ENCODE measurements around the gene NEK1. TPM values are rescaled to one million over a fixed set of nuclear protein-coding genes. Genes with fewer than 3 reads are reported as not detected.
"Not testable (repeated sequence)": the region's sequence is repeated elsewhere in the genome, so short reads cannot be mapped to it uniquely, and the experiment has no call there.

The NEK1 gene
- total RNA-seq, 1 experiment from 2014 or later, result 6.0 TPM

GRCh38 chr4:169566021-169566818, 46.2 kb downstream of the NEK1 start:
- no peaks in the 10 kb centered on the region for H3K4me1 Mint-ChIP-seq (ENCODE audit: low read depth, unreplicated experiment)

GRCh38 chr4:169565606-169566005, 46.8 kb downstream of the NEK1 start:
- H3K4me1 Mint-ChIP-seq (ENCODE audit: low read depth, unreplicated experiment), result no peaks in the 10 kb centered on the region
- TF ChIP-seq CTCF (IDR thresholded peaks at IDR 0.05; ENCODE audit: unreplicated experiment), result no peak

More at GRCh38 chr4:169566021-169566818, 46.2 kb downstream of the NEK1 start:
- DNase-seq, result peak; percentile 25
- no TSS peak for BruUV-seq (replicated peaks)
- H3K36me3 Mint-ChIP-seq (ENCODE audit: insufficient read depth, unreplicated experiment), result peaks cover 4% of the 10 kb centered on the region
- H3K27me3 Mint-ChIP-seq (ENCODE audit: unreplicated experiment), result no peaks in the 10 kb centered on the region
- intact Hi-C loops (cut with micrococcal nuclease; ENCODE audit: unreplicated experiment), result loop anchor here (5.0 kb wide), 2 partner anchors 481 to 644 kb away; no protein-coding TSS in a partner anchor
- CTCF ChIA-PET, result no interaction called here
- no peak overlapping the region for H3K4me3 Mint-ChIP-seq (ENCODE audit: low read depth, unreplicated experiment)
- no peaks in the 10 kb centered on the region for H3K9me3 Mint-ChIP-seq (ENCODE audit: low read depth, unreplicated experiment)
- peak; percentile 23 for TF ChIP-seq CTCF (IDR thresholded peaks at IDR 0.05; ENCODE audit: unreplicated experiment)
- no peak overlapping the region for H3K27ac Mint-ChIP-seq (ENCODE audit: unreplicated experiment)

GRCh38 chr4:169557061-169557636, 55.2 kb downstream of the NEK1 start:
- no peak for TF ChIP-seq CTCF (IDR thresholded peaks at IDR 0.05; ENCODE audit: unreplicated experiment)
- Mint-ChIP-seq H3K4me1 (ENCODE audit: low read depth, unreplicated experiment) (peaks cover 13% of the 10 kb centered on the region), H3K36me3 (ENCODE audit: insufficient read depth, unreplicated experiment) (no peaks in the 10 kb centered on the region), H3K27me3 (ENCODE audit: unreplicated experiment) (peaks cover 9% of the 10 kb centered on the region), H3K27ac (ENCODE audit: unreplicated experiment) (no peak overlapping the region), H3K9me3 (ENCODE audit: low read depth, unreplicated experiment) (no peaks in the 10 kb centered on the region), H3K4me3 (ENCODE audit: low read depth, unreplicated experiment) (no peak overlapping the region)
- CTCF ChIA-PET, result no interaction called here
- intact Hi-C loops (cut with micrococcal nuclease; ENCODE audit: unreplicated experiment), result no loop called here
- DNase-seq, result no peak
- no TSS peak for BruUV-seq (replicated peaks)

More at GRCh38 chr4:169565606-169566005, 46.8 kb downstream of the NEK1 start:
- intact Hi-C loops (cut with micrococcal nuclease; ENCODE audit: unreplicated experiment), result loop anchor here (5.0 kb wide), 2 partner anchors 482 to 643 kb away; no protein-coding TSS in a partner anchor
- Mint-ChIP-seq H3K27ac (ENCODE audit: unreplicated experiment) (no peak overlapping the region), H3K36me3 (ENCODE audit: insufficient read depth, unreplicated experiment) (peaks cover 4% of the 10 kb centered on the region), H3K27me3 (ENCODE audit: unreplicated experiment) (peaks cover 3% of the 10 kb centered on the region), H3K9me3 (ENCODE audit: low read depth, unreplicated experiment) (no peaks in the 10 kb centered on the region), H3K4me3 (ENCODE audit: low read depth, unreplicated experiment) (no peak overlapping the region)
- no peak for DNase-seq
- CTCF ChIA-PET, result no interaction called here
- no TSS peak for BruUV-seq (replicated peaks)

- H3K27ac Mint-ChIP-seq (ENCODE audit: unreplicated experiment); H3K36me3 Mint-ChIP-seq (ENCODE audit: insufficient read depth, unreplicated experiment); H3K27me3 Mint-ChIP-seq (ENCODE audit: unreplicated experiment); BruUV-seq (replicated peaks); H3K9me3 Mint-ChIP-seq (ENCODE audit: low read depth, unreplicated experiment); H3K4me3 Mint-ChIP-seq (ENCODE audit: low read depth, unreplicated experiment); DNase-seq; H3K4me1 Mint-ChIP-seq (ENCODE audit: low read depth, unreplicated experiment); intact Hi-C loops (cut with micrococcal nuclease; ENCODE audit: unreplicated experiment); CTCF ChIA-PET: not testable (repeated sequence)
Measured at GRCh38 chr4:169546548-169546947, 65.8 kb downstream of the NEK1 start.

- TF ChIP-seq CTCF (IDR thresholded peaks at IDR 0.05; ENCODE audit: unreplicated experiment), result no peak
- Mint-ChIP-seq H3K27ac (ENCODE audit: unreplicated experiment) (no peak overlapping the region), H3K9me3 (ENCODE audit: low read depth, unreplicated experiment) (peaks cover 7% of the 10 kb centered on the region), H3K36me3 (ENCODE audit: insufficient read depth, unreplicated experiment) (no peaks in the 10 kb centered on the region), H3K4me1 (ENCODE audit: low read depth, unreplicated experiment) (no peaks in the 10 kb centered on the region), H3K27me3 (ENCODE audit: unreplicated experiment) (no peaks in the 10 kb centered on the region), H3K4me3 (ENCODE audit: low read depth, unreplicated experiment) (no peak overlapping the region)
- no TSS peak for BruUV-seq (replicated peaks)
- CTCF ChIA-PET, result no interaction called here
- DNase-seq, result no peak
- intact Hi-C loops (cut with micrococcal nuclease; ENCODE audit: unreplicated experiment), result no loop called here
Measured at GRCh38 chr4:169540774-169541173, 71.6 kb downstream of the NEK1 start.
